Measurements from ENCODE around the gene TNP2.

Gene TNP2

DNA sequence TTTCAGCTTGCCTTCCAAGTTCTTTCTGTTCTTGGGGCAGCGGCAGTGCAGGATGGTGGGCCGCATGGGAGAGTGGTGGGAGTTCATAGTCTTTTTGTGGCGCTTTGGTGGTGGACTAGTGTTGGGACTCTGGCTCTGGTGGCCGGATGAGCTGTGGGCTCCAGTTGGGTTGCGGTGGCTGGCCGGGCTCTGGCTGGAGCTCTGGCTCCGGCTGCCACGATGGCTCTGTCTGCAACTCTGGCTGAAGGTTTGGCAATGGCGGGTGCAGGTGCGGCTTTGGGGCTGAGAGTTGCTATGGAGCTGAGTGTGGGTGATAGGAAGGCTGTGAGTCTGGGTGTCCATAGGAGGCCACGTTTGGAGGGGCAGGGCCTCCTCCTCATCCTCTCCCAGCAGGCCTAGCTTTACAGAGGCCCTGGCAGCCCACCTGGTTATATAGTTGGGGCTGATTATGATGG lies at the start of gene TNP2:
Gene TNP2, minus strand, starts transcription at position 405 of the 455 bp plus-strand sequence. Its CDS starts 63 bp downstream, at position 342.
- FAIRE-seq = no peak

DNA sequence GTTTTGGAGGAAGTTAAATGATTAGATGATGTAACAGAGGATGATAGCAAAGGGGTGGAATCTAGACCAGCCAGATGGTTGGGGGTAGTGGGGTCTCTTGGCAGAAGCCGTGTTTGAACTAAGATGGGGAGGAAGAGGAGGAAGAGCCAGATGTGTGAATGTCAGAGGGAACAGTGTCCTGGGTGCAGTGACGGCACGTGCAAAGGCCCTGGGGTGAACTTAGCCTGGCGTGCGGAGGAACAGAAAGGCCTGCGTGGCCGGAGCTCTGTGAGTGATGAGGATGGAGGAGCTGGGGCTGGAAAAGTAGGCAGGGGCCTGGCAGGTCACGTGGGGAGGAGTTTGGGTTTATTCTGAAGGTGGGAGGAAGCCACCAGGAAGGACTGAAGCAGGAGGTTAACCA lies 49.7 kb upstream of the TNP2 start:
- FAIRE-seq = no peak

DNA sequence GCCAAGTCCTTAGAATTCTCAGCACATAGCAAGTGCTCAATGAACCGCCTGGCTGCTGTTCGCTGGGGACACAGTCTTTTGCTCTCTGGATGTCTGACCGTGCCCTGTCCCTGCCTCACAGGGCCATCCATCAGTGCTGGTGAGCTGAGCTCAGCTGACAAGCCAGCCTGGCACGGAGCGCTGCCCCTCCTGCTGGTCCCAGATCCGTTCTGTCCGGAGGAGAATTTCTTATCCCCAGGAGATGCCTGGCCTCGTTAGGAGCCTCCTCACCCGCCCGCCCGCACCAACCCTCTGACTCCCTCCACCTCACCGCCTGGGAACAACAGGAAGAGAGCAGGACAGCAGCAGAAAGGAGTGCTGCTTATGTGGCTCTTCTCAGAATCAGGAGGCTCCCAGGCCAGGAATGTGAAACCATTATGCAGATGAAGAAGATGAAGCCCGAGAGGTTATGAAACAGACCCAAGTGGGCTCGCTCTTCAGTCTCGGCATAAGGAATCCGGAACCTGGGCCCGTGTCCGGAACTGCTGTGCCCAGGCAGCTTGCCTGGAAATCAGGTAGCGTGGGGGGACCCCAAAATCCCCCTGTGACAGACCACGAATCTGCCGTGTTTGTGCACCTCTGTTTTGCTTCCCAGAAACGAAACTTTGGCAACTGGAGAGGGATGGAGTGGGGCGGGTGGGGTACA lies 47.3 kb upstream of the TNP2 start:
- no peak for FAIRE-seq

DNA sequence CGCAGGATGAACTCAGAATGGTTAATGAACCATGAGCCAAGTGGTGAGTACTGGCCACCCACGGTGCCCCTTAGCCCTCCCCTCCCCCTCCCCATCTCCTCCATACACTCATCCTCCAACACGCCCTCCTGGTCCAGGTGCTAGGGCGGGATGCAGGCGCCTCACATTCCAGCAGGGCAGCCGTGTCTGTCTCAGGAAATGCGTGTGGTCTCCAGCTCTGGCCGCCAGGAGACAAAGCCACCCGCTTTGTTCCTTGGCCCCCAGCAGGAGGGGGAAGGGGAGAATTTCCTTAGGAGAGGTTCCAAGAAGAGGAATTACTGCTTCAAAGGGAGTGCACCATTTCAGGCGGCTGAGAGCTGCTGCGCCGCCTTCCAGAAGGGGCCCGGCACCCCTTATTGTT lies 46.4 kb upstream of the TNP2 start:
- peak; percentile 70 for FAIRE-seq

DNA sequence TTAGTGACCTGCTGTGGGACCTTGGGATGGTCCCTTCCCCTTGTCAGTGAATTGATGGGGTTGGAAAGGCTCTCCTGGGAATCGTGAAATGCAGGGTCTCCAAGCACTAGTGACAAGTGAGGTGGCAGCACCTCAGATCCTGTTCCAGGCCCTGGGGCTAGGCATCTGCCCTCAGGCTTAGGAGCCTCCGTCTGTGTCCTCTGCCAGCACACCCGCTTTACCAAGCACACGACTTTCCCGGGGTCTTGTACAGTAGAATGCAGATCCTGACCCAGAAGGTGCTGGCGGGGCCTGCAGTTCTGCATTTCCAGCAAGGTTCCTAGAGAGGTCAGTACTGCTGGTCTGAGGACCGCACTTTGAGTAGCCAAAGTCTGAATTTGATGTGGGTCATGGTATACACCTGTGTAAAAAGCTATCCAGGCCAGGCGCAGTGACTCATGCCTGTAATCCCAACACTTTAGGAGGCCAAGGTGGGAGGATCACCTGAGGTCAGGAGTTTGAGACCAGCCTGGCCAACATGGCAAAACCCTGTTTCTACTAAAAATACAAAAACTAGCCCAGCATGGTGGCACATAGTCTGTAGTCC lies 45.3 kb upstream of the TNP2 start:
- FAIRE-seq = no peak

DNA sequence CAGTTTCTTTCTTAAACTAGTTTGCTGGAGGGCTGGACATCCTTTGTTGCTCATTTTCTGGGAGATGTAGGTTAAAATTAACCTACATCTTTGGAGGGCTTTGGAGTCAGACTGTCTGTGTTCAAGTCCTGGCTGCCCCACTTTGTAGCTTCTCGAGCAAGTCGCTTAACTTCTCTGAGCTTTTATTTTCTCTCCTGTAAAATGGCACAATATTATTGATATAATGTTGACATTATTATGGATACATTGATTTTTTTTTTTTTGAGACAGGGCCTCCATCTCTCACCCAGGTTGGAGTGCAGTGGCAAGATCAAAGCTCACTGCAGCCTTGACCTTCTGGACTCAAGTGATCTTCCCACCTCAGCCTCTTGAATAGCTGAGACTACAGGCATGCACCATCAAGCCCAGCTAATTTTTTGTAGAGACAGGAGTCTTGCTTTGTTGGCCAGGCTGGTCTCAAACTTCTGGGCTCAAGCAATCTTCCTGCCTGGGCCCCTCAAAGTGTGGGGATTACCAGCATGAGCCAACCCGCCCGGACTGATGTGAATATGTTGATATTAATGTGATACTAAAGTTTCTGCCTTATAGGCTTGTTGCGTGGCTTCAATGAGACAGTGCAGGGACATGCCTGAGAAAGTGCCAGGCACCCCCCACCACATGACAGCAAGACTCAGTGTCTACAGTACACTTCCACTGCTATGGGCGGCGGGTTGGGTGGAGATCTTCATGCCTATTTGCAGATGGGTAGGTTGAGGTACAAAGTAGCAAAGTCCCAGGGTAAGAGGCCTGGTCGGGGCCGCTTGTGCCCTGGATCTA lies 44.6 kb upstream of the TNP2 start:
- no peak for FAIRE-seq

DNA sequence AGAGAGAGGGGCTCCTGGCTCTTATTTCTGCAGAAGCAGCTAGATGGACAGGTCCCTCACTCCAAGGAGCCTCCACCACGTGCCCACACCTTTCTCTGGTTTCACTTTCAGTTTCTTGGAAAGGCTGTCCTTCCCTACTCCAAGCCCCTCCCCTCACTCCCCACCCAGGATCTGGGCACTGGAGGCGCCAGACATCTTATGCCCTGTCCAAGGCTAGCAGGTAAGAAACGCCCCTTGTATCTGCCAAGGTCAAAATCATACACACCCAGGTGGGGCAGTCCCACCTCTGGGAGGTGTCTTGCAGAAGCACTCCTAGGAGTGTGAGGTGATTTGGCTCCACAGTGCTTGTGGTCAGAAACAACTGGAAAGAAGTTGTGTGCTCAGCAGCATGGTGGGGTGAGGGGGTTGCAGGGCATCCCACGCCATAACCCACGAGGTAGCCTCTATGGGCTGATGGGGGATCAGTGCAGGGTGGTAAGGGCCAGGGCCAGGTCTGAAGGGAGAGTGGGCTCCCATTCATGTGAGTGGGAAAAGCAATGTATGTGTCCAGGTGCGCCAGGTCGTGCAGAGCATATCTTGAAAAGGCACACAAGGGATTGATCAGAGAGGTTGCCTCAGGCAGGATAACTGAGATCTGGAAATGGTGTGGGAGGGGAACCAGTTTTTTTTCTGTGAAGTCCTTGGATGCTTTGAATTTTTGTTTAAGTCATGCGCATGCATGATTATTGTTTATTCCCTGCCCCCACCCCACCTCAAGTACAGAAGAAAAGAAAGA lies 43.8 kb upstream of the TNP2 start:
- FAIRE-seq = no peak

DNA sequence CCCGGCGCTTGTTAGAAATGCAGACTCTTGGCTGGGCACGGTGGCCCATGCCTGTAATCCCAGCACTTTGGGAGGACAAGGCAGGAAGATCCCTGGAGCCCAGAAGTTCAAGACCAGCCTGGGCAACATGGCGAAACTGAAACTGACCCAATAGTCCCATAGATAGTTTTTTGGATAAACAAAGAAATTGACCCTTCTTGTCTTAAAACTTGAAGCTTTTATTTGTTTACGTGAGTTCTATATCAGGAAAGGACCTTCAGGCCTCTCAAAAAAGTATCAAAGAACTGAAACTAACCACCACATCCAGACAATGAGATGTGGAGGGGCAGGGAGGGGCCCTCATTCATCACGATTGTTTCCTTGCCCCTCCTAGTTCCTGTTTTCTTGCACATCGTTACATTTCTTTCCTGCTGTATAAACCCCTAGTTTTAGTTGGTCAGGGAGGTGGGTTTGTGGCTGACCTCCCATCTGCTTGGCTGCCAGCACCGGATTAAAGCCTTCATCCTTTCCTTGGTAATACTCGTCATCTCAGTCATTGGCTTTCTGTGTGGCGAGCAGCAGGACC lies 42.0 kb upstream of the TNP2 start:
- no peak for FAIRE-seq

DNA sequence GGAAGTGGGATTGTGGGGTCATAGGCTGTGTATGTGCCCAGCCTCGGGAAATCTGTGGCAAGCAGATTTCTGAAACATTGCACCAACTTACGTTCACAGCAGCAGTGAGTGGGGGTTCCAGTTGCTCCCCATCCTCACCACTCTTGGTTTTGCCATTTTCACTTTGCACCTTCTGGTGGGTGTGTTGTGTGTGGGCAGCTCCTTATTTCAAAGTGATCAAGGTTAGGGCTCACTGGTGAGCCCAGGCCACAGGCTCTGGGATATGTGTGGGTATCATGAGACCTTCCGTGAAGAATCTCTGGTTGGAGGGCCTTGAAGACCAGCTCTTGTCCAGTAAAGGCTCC lies 41.5 kb upstream of the TNP2 start:
- no peak for FAIRE-seq

DNA sequence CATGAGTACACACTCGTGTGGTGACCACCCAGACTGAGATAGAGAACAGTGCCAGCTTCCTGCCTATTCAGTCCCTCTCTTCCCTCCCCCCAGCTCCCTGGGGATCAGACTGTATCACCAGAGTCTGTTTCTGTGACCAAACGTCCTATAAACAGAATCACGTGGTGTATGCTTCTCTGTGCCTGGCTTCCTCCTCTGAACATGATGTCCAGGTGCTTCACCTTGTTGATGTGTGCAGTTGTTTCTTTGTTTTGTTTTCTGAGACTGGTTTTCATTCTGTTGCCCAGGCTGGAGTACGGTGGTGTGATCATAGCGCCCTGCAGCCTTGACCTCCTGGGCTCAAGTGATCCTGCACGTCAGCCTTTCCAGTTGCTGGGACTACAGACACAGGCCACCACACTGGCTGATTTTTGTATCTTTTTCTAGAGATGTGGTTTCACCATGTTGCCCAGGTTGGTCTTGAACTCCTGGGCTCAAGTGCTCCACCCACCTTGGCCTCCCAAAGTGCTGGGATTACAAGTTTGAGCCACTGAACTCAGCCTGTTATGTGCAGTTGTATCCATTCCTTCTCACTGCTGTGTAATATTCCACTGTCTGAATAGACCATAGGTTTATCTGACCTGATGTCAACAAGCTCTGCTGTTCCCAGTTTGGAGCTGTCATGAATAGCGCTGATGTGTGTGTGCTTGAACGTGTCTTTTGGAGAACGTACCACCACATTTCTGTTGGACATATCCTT lies 40.9 kb upstream of the TNP2 start:
- no peak for FAIRE-seq

DNA sequence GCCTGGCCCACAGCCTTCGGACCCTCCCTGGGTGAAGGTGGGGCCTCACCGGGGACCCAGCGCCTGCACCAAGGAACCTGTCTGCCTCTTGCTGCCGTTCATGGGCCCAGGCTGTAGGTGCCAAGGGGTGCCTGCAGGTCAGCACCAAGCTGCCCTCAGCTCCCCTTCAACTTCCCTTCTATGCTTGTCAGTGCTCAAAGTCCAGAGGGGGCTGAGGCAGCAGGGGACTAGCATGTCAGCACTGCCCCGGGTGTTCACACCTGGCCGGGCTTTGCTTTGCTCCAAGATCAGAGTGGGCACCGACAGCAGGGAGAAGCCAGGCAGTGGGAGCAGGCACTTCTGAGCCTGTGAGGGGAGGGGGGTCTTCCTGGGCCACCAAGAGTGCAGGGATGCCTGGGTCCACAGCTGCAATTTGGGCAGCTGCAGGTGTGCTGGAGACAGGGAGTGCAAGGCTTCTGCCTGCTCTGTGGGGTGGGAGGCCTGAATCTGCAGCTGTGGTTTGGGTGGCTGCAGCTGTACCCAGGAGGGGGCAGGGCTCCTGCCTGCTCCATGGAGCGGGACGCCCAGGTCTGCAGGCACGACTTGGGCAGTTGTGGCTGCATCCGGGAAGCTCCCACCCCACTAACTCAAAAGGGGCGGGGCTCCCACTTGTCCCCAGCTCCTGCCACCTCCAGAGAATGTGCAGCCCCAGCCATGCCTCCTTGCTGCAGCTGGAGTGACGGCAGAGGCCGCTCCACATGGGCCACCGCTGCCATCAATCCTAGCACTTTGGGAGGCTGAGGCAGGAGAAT lies 39.6 kb upstream of the TNP2 start:
- no peak for FAIRE-seq

DNA sequence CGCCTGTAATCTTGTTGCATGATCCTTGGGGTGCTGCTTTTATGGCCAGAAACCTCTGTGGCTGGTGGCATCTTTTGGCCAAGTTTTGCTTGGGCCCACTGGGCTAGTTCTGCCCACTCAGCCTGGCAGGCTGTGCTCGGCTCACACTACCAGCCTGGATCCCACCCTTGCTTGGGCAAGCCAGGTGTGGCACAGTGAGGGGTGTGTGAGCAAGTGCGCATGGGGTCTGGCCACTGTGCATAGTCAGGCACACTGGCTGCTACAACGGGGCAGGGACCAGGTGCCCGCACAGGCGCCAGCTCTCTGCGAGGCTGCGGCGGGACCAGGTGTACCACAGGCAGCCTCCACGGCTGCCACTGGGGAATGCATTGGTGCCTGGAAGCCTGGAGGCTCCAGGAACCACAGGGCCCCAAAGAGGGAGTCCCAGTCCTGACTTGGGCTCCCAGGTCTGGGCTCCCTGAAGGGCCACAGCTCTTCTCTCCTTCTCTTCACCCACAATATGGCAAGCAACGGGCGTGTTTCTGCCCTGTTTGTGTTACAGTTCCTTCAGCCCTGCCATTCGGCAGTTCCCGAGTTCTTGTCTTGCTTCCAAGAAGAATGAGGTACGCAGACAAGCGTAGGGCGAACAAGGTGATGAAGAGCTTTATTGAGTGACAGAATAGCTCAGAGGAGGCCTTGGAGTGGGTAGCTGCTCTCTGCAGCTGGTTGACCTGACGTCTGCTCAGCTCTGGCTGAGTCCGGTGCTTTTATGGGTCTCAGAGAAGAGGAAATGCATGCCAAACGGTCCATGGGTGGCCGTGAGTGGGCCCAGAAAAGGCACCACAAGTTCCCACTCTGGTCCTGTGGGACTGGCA lies 38.7 kb upstream of the TNP2 start:
- no peak for FAIRE-seq

DNA sequence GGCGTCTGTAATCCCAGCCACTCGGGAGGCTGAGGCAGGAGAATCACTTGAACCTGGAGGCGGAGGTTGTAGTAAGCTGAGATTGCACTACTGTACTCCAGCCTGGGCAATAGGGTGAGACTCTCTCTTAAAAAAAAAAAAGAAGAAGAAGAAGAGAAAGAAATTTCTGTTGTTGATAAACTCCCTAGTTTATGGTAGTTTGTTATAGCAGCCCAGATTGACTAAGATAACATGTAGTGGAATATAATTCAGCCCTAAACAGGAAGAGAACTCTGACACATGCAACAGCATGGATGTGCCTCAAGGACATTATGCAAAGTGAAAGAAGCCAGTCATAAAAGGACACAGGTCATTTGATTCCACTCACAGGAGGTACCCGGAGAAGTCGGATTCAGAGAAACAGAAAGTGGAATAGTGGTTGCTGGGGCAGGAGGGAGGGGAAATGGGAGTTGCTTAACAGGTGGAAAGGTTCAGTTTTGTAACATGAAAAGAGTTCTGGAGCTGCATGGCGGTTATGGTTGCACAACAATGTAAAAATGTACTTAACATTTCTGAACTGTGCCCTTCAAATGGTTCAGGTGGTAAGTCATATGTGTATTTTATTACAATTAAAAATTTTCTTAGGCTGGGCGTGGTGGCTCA lies 38.0 kb upstream of the TNP2 start:
- no peak for FAIRE-seq

DNA sequence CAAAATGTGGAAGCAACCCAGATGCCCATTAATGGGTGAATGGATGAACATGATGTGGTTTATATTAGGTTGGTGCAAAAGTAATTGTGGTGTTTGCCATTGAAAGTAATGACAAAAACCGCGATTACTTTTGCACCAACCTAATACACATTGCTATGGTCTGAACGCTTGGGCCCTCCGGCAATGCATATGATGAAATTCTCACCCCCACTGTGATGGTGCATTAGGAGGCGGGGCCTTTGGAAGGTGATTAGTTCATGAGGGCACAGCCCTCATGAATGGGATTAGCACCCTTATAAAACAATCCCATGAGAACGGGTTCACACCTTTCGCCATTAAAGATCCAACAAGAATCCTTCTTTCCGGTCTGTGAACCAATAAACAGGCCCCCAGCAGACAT lies 37.3 kb upstream of the TNP2 start:
- no peak for FAIRE-seq

DNA sequence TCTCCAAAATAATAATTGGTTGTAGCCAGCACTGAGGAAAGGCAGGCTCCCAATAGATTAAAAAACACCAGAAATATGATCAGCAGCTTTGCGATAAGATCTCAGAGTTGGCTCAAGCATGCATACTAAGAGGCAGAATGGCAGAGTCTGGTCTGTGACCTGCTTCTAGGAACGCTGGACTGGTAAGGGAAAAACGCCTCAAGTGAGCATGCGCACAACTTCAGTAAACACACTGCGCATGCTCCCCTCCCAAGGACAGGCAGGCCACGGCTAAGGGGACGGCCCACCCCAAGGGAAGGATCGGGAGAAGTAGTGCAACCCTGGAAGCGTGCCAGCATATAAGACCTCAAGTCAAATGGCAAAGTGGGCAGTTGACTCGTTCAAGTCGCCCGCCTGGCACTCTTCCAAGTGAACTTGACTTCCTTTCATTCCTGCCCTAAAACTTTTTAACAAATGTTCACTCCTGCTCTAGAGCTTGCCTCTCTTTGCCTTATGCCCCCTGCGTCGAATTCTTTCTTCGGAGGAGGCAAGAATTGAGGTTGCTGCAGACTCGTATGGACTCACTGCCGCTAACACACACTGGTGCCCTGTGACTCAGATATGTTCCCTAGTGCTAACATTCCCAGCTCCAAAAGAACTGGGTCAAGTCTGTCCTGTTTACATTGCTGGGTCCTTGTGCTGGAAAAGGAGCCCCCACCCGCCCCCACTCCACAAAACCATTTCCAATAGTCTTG lies 34.4 kb upstream of the TNP2 start:
- no peak for FAIRE-seq

DNA sequence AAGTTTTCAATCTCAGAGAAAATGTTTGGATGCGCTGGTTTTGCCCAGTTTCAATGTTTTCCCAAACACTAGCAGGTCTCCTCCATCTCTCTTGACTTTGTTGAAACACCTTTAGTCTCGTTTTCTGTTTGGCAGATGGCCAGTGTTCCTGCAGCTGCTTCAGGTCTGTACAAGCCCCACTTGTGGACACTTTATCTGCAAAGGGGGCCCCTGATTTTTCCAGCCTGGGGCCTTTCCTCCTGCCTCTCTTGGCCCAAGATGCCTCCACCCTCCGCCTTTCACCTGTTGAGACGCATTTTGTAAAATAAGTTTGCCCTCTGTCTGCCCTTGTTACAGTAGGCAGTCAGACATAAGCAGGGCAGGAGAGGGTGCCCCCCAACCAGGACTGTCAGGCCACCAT lies 33.9 kb upstream of the TNP2 start:
- no peak for FAIRE-seq

DNA sequence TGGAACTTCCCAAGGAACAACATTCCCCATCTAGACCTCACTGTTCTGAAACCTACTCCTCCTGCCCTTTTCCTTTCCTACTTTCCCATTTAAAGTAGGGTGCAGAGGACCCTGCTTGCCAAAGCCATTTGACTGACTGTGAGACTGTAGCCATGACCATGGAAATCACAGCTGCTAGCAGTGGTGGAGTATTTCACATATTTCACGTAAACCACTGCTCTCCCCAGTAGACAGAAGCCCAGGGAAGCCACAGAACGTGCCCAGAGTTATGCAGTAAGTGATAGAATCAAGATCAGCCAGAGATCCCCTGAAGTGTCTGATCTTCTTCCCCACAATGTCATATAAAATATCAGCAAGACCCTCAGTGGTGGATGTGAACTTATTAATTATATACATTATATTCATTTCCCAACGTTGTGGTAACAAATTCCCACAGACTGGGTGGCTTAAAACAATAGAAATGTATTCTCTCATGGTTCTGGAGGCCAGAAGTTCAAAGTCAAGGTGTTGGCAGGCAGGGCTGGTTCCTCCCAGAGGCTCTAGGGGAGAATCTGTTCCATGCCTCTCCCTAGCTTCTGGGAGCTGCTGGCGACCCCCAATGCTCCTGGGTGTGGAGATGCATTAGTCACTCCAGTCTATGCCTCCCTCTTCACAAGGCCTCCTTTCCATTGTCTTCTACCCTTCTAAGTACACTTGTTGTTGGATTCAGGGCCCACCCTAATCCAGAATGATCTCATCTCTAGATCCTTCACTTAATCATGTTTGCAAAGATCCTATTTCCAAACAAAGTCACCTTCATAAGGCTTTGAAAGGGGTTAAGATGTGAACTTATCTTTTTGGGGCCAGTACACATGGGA lies 32.7 kb upstream of the TNP2 start:
- FAIRE-seq = no peak

DNA sequence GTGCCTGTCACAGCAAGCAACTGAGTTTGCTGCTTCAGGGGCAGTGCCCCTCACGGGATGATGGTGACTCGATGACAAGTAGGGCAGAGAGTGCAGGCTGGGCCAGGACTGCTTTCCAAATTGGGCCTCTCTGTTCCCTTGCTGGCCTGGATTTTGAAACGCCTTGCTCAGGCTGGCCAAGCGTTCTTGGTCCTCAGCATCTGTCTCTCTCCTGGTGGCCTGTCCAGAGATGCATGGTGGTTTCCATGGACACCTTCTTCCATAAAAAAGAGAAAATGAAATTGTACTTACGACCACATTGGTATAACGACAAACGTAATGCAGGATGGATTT lies 31.4 kb upstream of the TNP2 start:
- FAIRE-seq = no peak
